Dermis microvascular lymphatic vessel endothelial cell (primary cell): ENCODE measurements around the gene ECI1. TPM values are rescaled to one million over a fixed set of nuclear protein-coding genes. Genes with fewer than 3 reads are reported as not detected.

Experiments
- DNase-seq, 2 donors: peaks; one replicate each; pipeline versions ENCODE4 v3.0.0 to v3.0.0-alpha.2; 2010; ENCODE audit warnings: low read depth in 2 of 2
- total RNA-seq: library from RNA; depleted of rRNA; stranded (reverse); fragments of >200 nt; gene quantifications from 2 replicates; pipeline ENCODE4 v1.2.1, GENCODE V29; 2014

The ECI1 gene
- total RNA-seq, 1 donor from 2014 or later, result 31.8 TPM

DNA sequence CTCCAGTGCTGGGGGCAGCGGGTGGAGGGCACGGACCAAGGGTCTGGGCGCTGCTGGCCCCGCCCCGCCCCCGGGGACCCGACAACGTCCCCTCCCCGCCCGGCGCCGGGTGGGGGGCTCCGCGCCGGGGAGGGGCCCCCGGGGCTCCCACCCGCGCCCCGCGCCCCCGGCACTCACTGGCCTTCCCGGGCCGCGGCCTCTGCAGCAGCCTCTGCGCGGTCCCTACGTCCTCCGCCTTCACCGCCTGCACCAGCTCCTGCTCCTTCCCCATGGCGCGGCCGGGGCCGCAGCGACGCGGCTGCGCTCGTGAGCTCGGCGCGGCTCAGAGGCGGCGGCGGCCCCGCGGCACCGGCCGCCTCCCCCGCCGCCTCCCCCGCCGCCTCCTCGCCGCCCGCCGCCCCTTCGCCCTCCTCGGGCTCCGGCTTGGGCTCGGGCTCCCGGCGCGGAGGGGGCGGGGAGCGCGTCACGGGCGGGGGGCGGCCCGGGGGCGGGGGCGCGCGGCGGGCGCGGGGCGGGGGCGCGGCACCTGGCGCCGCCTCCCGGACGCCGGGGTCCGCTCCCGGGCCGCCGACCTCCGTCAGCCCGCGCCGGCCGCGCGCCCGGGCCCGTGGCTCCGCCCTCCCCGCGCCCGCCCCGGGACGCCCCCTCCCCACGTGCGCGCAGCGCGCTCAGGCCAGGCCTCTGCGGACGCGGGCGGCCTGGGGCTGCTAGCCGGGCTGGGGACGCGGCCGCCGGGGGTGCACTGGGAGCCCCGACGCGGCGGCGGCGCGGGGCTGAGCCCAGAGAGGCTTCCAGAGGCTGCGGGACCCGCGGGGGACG, 55.0 kb downstream of the ECI1 start, which contains the start of gene CASKIN1:
TSS of gene CASKIN1 (minus strand) at position 444 of the 819 bp plus-strand sequence. CDS start at position 271, 173 bp downstream.
- DNase-seq, result peak in 1 of 2 donors; percentile 23

DNA sequence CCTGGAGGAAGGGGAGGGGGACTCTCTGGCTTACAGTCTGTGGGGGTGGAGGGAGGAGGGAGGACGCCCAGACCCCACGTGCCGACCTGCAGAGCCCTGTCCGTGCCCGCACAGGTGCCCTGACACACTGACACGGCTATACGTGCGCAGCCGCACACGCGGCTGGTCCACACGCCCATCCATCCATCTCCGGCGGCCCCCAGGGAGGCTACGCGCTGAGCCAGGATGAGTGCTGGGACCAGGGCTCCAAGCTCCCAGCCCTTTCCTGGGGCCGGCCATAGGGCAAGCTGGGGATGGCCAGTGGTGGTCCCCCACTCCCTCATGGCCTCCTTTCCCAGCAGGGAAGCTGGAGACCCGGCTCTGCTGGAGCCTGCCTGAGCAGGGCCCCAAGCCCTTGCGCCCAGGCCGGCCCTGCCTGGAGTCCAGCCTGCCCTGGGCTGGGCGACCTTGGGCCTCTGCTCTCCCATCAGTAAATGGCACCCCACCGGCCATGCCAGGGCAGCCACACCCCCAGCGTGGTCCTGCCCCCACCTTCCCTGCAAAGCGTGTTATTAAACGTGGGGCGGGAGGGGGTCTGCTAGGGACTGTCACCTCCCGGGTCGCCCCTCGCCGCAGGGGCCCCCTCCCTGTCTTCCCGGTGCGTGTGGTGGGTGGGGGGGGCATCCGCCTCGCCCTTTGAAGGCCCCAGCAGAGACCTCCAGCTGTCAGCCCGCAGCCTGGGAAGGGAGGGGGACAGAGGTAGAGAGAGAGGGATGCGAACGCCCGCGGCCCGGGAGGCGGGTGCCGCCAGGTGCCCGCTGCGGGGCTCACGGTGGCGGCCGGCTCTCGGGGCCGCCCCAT, 55.8 kb downstream of the ECI1 start:
- DNase-seq, result no peak

GRCh38 chr16:2194852-2195321, 56.5 kb downstream of the ECI1 start:
- peak; percentile 45 to 63 for DNase-seq

DNA sequence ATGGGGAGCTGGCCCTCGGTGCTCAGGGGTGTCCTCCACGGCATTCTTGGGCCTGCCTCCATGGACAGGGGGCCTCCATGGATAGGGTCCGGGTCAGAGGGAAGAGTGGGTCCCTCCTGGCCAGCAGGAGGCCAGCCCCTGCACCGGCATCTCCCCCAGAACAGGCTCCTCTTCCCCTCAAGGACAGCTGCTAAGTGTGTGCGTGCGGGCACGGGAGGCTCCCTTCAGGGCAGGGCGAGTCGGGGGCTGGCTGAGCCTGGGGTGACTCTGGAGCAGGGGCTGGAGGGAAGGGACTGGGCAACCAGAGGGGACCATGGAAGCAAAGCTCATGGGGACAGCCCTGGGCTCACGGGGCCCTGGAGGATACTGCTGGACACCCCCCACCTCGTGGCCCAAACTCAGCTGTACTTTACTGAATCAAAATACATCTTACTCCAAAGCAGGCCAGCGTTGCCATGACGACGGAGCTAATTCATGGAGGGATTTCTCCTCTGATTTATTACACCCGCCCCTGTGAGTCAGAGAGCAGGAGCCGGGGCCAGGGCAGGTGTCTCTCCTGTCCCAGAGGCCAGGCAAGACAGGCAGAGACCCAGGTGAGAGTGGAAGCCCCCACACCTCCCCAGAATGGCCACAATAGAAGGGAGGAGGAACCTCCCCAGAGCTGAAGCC, 57.1 kb downstream of the ECI1 start:
- DNase-seq, result no peak

- DNase-seq, result no peak
These were observed 60.0 kb downstream of the ECI1 start for GRCh38 chr16:2191446-2191706.

DNA sequence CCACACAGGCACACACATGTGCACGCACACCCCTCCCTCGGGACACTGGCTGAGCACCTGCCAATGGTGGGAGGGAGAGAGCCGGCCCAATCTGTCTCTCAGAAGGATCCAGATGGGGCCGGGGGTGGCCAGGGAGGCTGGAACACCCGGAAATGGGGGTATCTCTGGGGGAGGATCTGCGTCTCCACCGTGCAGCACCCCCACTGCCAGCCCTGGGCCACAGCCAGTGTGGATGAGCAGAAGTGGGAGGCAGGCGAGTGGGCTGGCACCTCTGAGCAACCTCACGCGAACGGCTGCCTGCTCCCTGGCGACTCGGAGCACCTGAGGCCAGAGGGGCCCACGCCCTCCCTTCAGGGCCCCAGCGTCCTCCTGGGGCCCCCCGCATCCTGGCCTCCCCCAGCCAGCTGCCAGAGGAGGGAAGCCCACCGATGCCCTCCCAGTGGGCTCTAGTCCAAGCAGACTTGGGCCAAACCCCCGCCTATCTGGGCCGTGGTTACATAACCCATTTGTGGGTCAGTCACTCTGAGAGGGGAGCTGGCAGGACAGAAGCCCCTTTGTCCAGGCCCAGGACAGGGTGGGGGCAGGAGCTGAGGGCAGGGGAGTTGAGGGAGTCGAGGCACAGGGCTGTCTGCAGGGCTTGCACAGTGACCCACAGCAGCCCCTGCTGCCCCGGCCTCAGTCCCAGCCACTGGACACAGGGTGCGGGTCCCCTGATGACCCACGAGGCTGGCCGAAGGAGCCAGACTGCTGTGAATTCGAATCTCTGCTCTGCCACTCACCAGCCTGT, 60.5 kb downstream of the ECI1 start:
- DNase-seq, result no peak

DNA sequence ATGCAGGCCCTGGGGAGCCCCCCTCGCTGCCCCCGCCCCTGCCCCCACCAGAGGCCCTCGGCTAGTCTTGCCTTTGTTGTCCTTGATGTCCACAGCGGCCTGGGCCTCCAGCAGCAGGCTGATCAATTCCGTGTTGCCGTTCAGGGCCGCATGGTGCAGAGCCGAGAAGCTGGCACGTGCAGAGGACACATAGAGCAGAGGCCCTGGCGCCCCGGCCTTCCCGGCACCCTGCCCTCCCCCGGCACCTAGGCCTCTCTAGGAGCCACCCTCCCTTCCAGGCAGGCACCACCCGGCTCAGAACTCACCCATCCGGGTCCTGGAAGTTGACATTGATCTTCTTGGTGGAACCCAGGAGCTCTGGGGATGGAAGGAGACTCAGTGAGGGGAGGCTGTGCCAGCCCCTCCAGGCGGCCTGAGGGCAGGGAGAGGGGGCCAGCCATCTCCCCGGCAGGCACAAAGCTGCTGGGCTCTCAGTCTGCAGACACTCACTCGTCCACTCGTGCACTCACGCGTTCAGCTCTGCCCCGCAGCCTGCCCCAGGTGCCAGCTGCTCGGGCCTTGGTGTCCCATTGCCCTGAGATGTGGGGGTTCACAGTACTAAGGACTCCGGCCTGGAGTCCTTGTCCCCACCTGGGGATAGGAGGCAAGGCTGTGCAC, 61.3 kb downstream of the ECI1 start:
- no peak for DNase-seq

Other genes with a start within 250 kb of the ECI1 start
- 9.2 and 12.9 TPM in 2 replicates for gene ZNF598, start 241.8 kb downstream of the ECI1 start, total RNA-seq
- 0.25 and 1.3 TPM in 2 replicates for gene NPW, start 231.8 kb downstream of the ECI1 start, total RNA-seq
- 48.5 and 64.6 TPM in 2 replicates for gene NHERF2, start 224.7 kb downstream of the ECI1 start, total RNA-seq
- 22.4 and 39.3 TPM in 2 replicates for gene NTHL1, start 203.8 kb downstream of the ECI1 start, total RNA-seq
- gene TSC2, start 203.6 kb downstream of the ECI1 start, total RNA-seq, result 23.6 and 36.4 TPM in 2 replicates
- gene PKD1, start 115.7 kb downstream of the ECI1 start, total RNA-seq, result 20.8 and 35.7 TPM in 2 replicates
- 0.51 and 0.77 TPM in 2 replicates for gene RAB26, start 103.0 kb downstream of the ECI1 start, total RNA-seq
- gene TRAF7, start 95.8 kb downstream of the ECI1 start, total RNA-seq, result 64.6 and 88.1 TPM in 2 replicates
- gene CASKIN1, start 55.0 kb downstream of the ECI1 start, total RNA-seq, result under 0.01 and 0.13 TPM in 2 replicates
- gene MLST8, start 46.1 kb downstream of the ECI1 start, total RNA-seq, result 15.3 and 26.9 TPM in 2 replicates
- 1.3 and 1.7 TPM in 2 replicates for gene BRICD5, start 40.7 kb downstream of the ECI1 start, total RNA-seq
- gene PGP, start 36.7 kb downstream of the ECI1 start, total RNA-seq, result 11.8 and 12.5 TPM in 2 replicates
- 22.2 and 26.3 TPM in 2 replicates for gene E4F1, start 28.0 kb downstream of the ECI1 start, total RNA-seq
- 0.25 and 0.26 TPM in 2 replicates for gene DNASE1L2, start 15.1 kb downstream of the ECI1 start, total RNA-seq
- 37.2 and 60.6 TPM in 2 replicates for gene RNPS1, start 16.5 kb upstream of the ECI1 start, total RNA-seq
- 21.4 and 30.3 TPM in 2 replicates for gene ABCA3, start 89.1 kb upstream of the ECI1 start, total RNA-seq
- gene CCNF, start 177.9 kb upstream of the ECI1 start, total RNA-seq, result 16.4 and 26.7 TPM in 2 replicates
- 3.7 and 3.8 TPM in 2 replicates for gene TEDC2, start 208.5 kb upstream of the ECI1 start, total RNA-seq
- gene NTN3, start 219.7 kb upstream of the ECI1 start, total RNA-seq, result under 0.01 and 0.13 TPM in 2 replicates
- 7.3 and 10.0 TPM in 2 replicates for gene TBC1D24, start 223.5 kb upstream of the ECI1 start, total RNA-seq